AG04449 (cell line): ENCODE data around the gene FCHSD2.
"Not testable (repeated sequence)": the region's sequence is repeated elsewhere in the genome, so short reads cannot be mapped to it uniquely, and the experiment has no call there.

Experiments used
- CTCF ChIA-PET: fragments of 350-600 bp; formaldehyde crosslinking; extraction: SDS; loops from one replicate; lab custom pipeline; 2021; ENCODE audit warnings: antibody characterized with exemption; lab: Yijun Ruan, JAX
- POLR2A ChIA-PET: fragments of 400-600, 350-600 bp; formaldehyde crosslinking; extraction: SDS; loops from one replicate; lab custom pipeline; 2020; ENCODE audit warnings: antibody characterized with exemption, inconsistent platforms; lab: Yijun Ruan, JAX
- DNase-seq: peaks from one replicate; pipeline ENCODE4 v3.0.0-alpha.2; 2010; ENCODE audit warnings: low read depth, low spot score
- H3K4me3 ChIP-seq: 2 replicates; pipeline ENCODE4 v1.5.1; 2011; ENCODE audit warnings: low read depth, mild to moderate bottlenecking, control low read depth, low read length
- TF ChIP-seq, protein P1 (sequence below): IDR thresholded peaks from one replicate; pipeline ENCODE4 v1.5.1; 2011; ENCODE audit warnings: mild to moderate bottlenecking, moderate library complexity, low read length, control low read depth, inconsistent platforms; ENCODE audit not compliant: insufficient read depth; ENCODE audit errors: missing control alignments

Gene FCHSD2

DNA sequence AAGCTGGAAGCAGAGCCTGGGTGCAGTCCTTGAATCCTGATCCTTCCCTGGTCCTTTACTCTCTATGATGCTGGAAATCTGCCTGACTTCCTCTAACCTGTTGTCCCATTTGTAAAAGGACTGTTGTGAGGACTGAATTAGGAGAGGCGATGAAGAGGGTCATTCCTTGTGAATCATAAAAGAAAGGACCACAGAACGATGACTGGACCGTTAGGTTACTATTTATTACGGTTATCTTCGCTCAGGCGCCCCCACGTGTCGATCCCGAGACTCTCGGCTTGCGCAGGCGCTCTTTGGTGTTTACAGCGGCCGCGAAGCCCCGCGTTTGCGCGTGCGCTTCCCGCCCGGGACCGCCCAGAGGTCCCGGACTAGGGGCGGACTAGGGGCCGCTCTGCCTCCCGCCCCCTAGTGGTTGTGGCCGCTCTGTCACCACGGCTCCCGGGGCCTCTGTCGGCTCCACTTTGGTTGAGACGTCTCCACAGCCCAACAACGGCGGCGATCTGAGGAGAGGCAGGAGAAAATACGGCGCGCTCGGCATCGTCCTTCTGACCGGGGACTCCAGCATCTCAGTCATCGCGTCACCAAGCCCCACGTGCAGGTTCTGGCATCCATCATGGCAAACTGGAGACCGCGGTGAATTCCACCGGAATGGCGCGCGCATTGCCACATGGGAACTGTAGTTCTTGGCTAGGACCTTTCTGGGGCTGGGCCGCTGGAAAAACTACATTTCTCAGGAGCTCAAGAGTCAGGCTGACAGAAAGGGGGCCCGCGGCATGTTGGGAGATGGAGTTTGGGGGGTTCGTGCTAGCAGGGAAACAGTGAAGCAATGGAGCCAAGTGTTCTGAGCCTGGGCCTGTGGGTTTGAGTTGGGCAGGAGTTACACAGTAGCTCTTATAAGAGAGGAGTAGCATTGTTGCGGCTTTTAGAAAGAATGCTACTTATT, 348.4 kb downstream of the FCHSD2 start, which contains the start of gene STARD10:
Gene STARD10, minus strand, starts transcription at position 623 of the 943 bp plus-strand sequence. CDS start 12,866 bp downstream, outside the sequence.
- H3K4me3 ChIP-seq: peak within 1 kb of the TSS; percentile 71
- DNase-seq: no peak
- CTCF ChIA-PET: interaction anchor here (0.6 to 8.2 kb wide), 42 partner anchors 9 to 496 kb away, joined by 3 to 207 read pairs (median 5); partner anchors contain the start of gene ATG16L2
- TF ChIP-seq, protein P1, sequence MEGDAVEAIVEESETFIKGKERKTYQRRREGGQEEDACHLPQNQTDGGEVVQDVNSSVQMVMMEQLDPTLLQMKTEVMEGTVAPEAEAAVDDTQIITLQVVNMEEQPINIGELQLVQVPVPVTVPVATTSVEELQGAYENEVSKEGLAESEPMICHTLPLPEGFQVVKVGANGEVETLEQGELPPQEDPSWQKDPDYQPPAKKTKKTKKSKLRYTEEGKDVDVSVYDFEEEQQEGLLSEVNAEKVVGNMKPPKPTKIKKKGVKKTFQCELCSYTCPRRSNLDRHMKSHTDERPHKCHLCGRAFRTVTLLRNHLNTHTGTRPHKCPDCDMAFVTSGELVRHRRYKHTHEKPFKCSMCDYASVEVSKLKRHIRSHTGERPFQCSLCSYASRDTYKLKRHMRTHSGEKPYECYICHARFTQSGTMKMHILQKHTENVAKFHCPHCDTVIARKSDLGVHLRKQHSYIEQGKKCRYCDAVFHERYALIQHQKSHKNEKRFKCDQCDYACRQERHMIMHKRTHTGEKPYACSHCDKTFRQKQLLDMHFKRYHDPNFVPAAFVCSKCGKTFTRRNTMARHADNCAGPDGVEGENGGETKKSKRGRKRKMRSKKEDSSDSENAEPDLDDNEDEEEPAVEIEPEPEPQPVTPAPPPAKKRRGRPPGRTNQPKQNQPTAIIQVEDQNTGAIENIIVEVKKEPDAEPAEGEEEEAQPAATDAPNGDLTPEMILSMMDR: peak; percentile 92
- POLR2A ChIA-PET: interaction anchor here (0.6 to 1.2 kb wide), 6 partner anchors 14 to 801 kb away, joined by 3 to 5 read pairs (median 3); no protein-coding TSS in a partner anchor

DNA sequence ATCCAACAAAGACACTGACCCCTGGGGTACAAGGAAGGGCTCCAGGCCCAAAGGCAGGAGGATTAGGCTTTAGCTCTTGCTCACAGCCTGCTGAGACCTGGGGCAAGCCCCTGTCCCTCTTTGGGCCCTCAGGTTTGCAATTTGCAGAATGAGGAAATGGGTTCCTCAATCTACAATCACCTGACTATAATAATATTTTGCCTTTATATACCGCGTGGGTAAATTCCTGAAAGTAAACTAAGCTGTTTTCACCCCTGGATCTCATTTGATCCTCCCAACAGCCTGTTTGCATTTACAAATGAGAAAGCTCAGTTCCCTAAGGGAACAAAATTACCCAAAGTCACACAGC, 349.1 kb downstream of the FCHSD2 start:
- no peak for DNase-seq
- H3K4me3 ChIP-seq: peak overlapping the region; percentile 33; the same call in 1 of the 2 replicates
- ChIA-PET POLR2A (interaction anchor here (0.6 to 1.0 kb wide), 2 partner anchors 71 to 802 kb away, joined by 3 to 4 read pairs; no protein-coding TSS in a partner anchor), CTCF (interaction anchor here (0.7 to 8.2 kb wide), 25 partner anchors 9 to 444 kb away, joined by 3 to 207 read pairs (median 6); partner anchors contain the start of gene ATG16L2)
- TF ChIP-seq, protein P1: no peak

DNA sequence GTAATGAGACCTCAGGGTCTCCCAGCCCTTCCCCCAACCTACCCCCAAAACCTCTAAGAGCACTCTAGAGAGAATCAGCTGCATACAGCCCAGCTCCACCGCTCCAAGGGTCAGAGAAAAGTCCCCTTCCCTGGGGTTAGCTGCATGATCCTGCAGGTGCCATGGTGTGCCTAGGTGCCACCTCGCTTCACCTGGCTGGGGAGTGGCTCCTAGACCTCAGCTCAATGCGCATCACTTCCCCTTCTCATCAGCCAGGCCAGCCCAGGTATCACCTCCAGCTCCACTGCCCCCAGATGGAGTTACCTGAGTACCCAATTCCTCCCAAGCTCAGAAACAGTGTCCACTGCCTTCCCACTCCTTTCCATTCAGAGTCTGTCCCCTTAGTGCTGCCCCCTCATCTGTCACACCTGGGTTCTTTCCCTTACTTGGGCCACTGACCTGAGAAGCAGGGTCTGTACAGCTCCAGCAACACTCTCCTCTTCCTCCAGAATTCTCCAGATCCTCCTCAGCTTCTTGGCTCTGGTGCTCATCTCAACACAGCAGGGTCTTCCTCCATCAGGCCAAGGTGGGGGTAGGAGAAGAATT, 349.6 kb downstream of the FCHSD2 start:
- DNase-seq: no peak
- H3K4me3 ChIP-seq: no peak overlapping the region
- ChIA-PET CTCF (interaction anchor here (0.7 to 8.2 kb wide), 23 partner anchors 8 to 444 kb away, joined by 3 to 207 read pairs (median 7); partner anchors contain the start of gene ATG16L2), POLR2A (interaction anchor here (1.0 kb wide), 1 partner anchor 71 kb away, joined by 4 read pairs; no protein-coding TSS in a partner anchor)
- TF ChIP-seq, protein P1: no peak

DNA sequence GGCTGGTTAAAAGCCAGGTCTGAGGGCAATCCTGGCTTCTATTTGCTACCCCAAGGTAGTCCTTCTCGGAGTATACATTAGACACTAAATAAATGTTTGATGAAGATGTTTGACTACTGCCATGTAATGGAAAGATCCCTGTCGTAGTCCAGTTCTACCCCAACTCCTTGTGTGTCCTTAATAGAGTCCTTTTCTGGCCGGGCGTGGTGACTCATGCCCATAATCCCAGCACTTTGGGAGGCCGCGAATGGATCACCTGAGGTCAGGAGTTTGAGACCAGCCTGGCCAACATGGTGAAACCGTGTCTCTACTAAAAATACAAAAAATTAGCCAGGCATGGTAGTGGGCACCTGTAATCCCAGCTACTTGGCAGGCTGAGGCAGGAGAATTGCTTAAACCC, 350.9 kb downstream of the FCHSD2 start:
- POLR2A ChIA-PET, H3K4me3 ChIP-seq, DNase-seq: not testable (repeated sequence)
- CTCF ChIA-PET: interaction anchor here (1.6 to 8.2 kb wide), 2 partner anchors 65 to 386 kb away, joined by 3 to 207 read pairs; no protein-coding TSS in a partner anchor

DNA sequence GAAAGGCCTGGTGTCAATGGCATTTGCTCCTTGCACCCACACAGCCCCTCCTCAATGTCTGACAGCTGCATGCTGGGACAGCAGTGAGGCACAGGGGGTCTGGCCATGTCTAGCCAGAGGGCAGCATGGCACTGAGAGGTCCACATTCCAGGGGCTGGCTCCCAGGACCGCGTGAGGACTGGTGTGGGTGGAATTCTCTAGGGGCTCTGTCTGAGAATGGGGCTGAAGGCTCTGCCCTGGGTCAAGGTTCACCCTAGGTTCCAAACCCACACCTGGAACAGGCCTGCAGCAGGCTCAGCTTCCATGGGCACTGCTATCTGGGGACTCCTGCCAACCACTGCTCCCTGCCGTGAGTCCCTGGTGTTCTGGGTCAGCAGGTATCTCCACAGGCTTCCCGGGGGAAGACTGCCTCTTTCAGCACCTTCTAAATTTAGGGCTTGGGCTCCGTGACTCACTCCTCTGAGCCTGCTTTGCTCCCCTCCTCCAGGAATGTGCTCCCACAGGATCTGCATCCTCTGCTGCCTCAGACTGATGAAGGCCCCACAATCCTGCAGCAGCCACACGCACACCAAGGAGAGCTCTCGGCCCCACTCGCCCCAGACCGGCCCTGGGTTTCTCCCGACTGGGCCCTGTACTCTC, 352.5 kb downstream of the FCHSD2 start:
- POLR2A ChIA-PET: no interaction called here
- TF ChIP-seq, protein P1: no peak
- H3K4me3 ChIP-seq: no peak overlapping the region
- no peak for DNase-seq
- CTCF ChIA-PET: interaction anchor here (0.8 to 2.6 kb wide), 7 partner anchors 17 to 388 kb away, joined by 3 to 33 read pairs (median 3); no protein-coding TSS in a partner anchor

DNA sequence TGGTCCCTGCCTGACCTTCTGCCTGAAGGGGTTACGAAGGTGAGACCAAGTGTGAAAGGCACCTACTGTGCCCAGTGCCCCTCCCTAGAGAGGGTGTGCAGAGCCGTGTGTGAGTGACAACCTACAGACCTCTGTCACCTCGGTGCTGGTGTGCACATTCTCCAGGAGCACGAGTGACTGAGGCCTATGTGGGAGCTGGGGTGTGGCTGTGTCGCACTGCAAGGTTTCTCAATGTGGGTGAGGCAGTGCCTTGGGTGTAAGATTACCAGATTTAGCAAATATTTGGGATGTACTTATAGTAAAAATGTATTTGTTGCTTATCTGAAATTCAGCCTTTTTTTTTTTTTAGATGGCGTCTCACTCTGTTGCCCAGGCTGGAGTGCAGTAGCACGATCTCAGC, 353.9 kb downstream of the FCHSD2 start:
- no peak overlapping the region for H3K4me3 ChIP-seq
- TF ChIP-seq, protein P1: no peak
- CTCF ChIA-PET: interaction anchor here (1.3 to 2.6 kb wide), 2 partner anchors 16 to 62 kb away, joined by 3 to 33 read pairs; no protein-coding TSS in a partner anchor
- DNase-seq: no peak
- POLR2A ChIA-PET: no interaction called here
